GM12891 (cell line): Measurements from ENCODE around the gene PI16.

Experiments
- PAX5 ChIP-seq: IDR thresholded peaks from 2 replicates; pipeline ENCODE4 v1.6.1; 2011; ENCODE audit warnings: low read length, moderate library complexity, mild to moderate bottlenecking; ENCODE audit not compliant: insufficient read depth, severe bottlenecking
- POLR2A ChIP-seq: IDR thresholded peaks from 2 replicates; pipeline ENCODE4 v1.6.1; 2011; ENCODE audit warnings: low read depth, low read length, control low read depth
- POLR2AphosphoS5 ChIP-seq: IDR thresholded peaks from 2 replicates; pipeline ENCODE4 v1.6.1; 2011; ENCODE audit warnings: low read depth, low read length, control low read depth
- TAF1 ChIP-seq: IDR thresholded peaks from 2 replicates; pipeline ENCODE4 v1.6.1; 2011; ENCODE audit warnings: low read depth, low read length, control low read depth

- TF ChIP-seq TAF1 = no peak
- TF ChIP-seq POLR2A = no peak
- no peak for TF ChIP-seq POLR2AphosphoS5
- no peak for TF ChIP-seq PAX5
Measured at GRCh38 chr6:36963451-36964290, 9.1 kb downstream of the PI16 start.
